ENCODE measurements around the gene SLC37A1.

SLC37A1 gene

GRCh38 chr21:42476388-42477331, 37.0 kb upstream of the SLC37A1 start:
- TF ChIP-seq CTCF (IDR thresholded peaks at IDR 0.05; ENCODE audit: low read depth, low read length, missing control alignments) = no peak
- Histone ChIP-seq H3K27me3 (replicated peaks) (no peaks in the 10 kb centered on the region), H3K4me3 (ENCODE audit: low read depth, low read length) (no peak overlapping the region), H3K27ac (no peak overlapping the region), H3K36me3 (replicated peaks) (no peaks in the 10 kb centered on the region)
- in situ Hi-C loops (cut with HindIII; ENCODE audit: low pct_ligation_motif_present, low sequenced_read_pairs) = no loop called here
- DNase-seq = no peak

- Histone ChIP-seq H3K27me3 (replicated peaks) (no peaks in the 10 kb centered on the region), H3K4me3 (ENCODE audit: low read depth, low read length) (no peak overlapping the region), H3K27ac (no peak overlapping the region), H3K36me3 (replicated peaks) (no peaks in the 10 kb centered on the region)
- DNase-seq = no peak
- in situ Hi-C loops (cut with HindIII; ENCODE audit: low pct_ligation_motif_present, low sequenced_read_pairs) = no loop called here
- TF ChIP-seq CTCF (IDR thresholded peaks at IDR 0.05; ENCODE audit: low read depth, low read length, missing control alignments) = no peak
These were observed 35.1 kb upstream of the SLC37A1 start for GRCh38 chr21:42478504-42478903.

- H3K27me3 ChIP-seq (replicated peaks) = no peaks in the 10 kb centered on the region
- H3K27ac ChIP-seq = no peak overlapping the region
- H3K4me3 ChIP-seq (ENCODE audit: low read depth, low read length) = no peak overlapping the region
- H3K36me3 ChIP-seq (replicated peaks) = no peaks in the 10 kb centered on the region
- TF ChIP-seq CTCF (IDR thresholded peaks at IDR 0.05; ENCODE audit: low read depth, low read length, missing control alignments) = no peak
- in situ Hi-C loops (cut with HindIII; ENCODE audit: low pct_ligation_motif_present, low sequenced_read_pairs) = no loop called here
- DNase-seq = no peak
These were observed 34.1 kb upstream of the SLC37A1 start for GRCh38 chr21:42479582-42479981.

- H3K27me3 ChIP-seq (replicated peaks) = no peaks in the 10 kb centered on the region
- no peaks in the 10 kb centered on the region for H3K36me3 ChIP-seq (replicated peaks)
- no peak for DNase-seq
- H3K27ac ChIP-seq = no peak overlapping the region
- in situ Hi-C loops (cut with HindIII; ENCODE audit: low pct_ligation_motif_present, low sequenced_read_pairs) = no loop called here
- no peak for TF ChIP-seq CTCF (IDR thresholded peaks at IDR 0.05; ENCODE audit: low read depth, low read length, missing control alignments)
- H3K4me3 ChIP-seq (ENCODE audit: low read depth, low read length) = no peak overlapping the region
These were observed 32.9 kb upstream of the SLC37A1 start for GRCh38 chr21:42480736-42481135.

GRCh38 chr21:42481169-42481568, 32.5 kb upstream of the SLC37A1 start:
- in situ Hi-C loops (cut with HindIII; ENCODE audit: low pct_ligation_motif_present, low sequenced_read_pairs) = no loop called here
- no peak for TF ChIP-seq CTCF (IDR thresholded peaks at IDR 0.05; ENCODE audit: low read depth, low read length, missing control alignments)
- H3K27ac ChIP-seq = no peak overlapping the region
- no peaks in the 10 kb centered on the region for H3K36me3 ChIP-seq (replicated peaks)
- DNase-seq = no peak
- no peak overlapping the region for H3K4me3 ChIP-seq (ENCODE audit: low read depth, low read length)
- H3K27me3 ChIP-seq (replicated peaks) = no peaks in the 10 kb centered on the region

Data from brain microvascular endothelial cell (primary cell).